Left lung (tissue), 10 donors: ENCODE data around the gene LTBP1. TPM values are rescaled to one million over a fixed set of nuclear protein-coding genes. Genes with fewer than 3 reads are reported as not detected.

Source experiments
- ATAC-seq: fragments of 200-7000 bp; cut with Tn5 transposase; one replicate; pipeline ENCODE4 v1.9.1; 2020; ENCODE audit warnings: moderate library complexity
- DNase-seq, 4 donors: peaks; one replicate each; pipeline ENCODE4 v3.0.0-alpha.2; 2013 to 2020
- H3K27ac ChIP-seq, 2 donors: fragments of 200-600 bp; sonication (generic) in 1 of 2; one replicate each; pipeline versions ENCODE4 v1.5.0 to v1.8.0; 2020 to 2021
- H3K27me3 ChIP-seq, 2 donors: fragments of 200-600 bp; sonication (generic) in 1 of 2; one replicate each; pipeline versions ENCODE4 v1.5.0 to v1.8.0; 2020 to 2021
- H3K36me3 ChIP-seq, 2 donors: fragments of 200-600 bp; sonication (generic) in 1 of 2; one replicate each; pipeline versions ENCODE4 v1.5.0 to v1.8.0; 2020 to 2021
- H3K4me1 ChIP-seq, 2 donors: fragments of 200-600 bp; one replicate each; pipeline ENCODE4 v1.8.0; 2021
- H3K4me3 ChIP-seq, 2 donors: fragments of 200-600 bp; sonication (generic) in 1 of 2; one replicate each; pipeline versions ENCODE4 v1.5.0 to v1.8.0; 2020 to 2021; ENCODE audit warnings: mild to moderate bottlenecking in 1 of 2
- H3K9me3 ChIP-seq, 2 donors: fragments of 200-600 bp; sonication (generic) in 1 of 2; one replicate each; pipeline versions ENCODE4 v1.5.0 to v1.8.0; 2020 to 2021
- intact Hi-C, 2 donors: fragments of 100-400 bp; cut with DNase I; formaldehyde crosslinking; loops; one replicate each; pipeline versions ENCODE4 v1.11.2 to v1.14.2; 2022
- polyA plus RNA-seq, 6 donors: library from polyadenylated mRNA; unstranded; fragments of 120-200 nt; gene quantifications; one replicate each; pipeline ENCODE4 v1.2.1, GENCODE V29; 2013; ENCODE audit not compliant: insufficient read length in 6 of 6
- total RNA-seq, 2 donors: library from RNA; stranded (reverse); fragmentation: NEBNext Ultra II Directional; extraction: Animal tissue kit (Norgen Biotek cat#: 25700); gene quantifications; one replicate each; pipeline ENCODE4 v1.2.1, GENCODE V29; 2021
- TF ChIP-seq, protein P1 (sequence below), 2 donors: fragments of 200-600 bp; sonication (generic) in 1 of 2; IDR thresholded peaks; one replicate each; pipeline versions ENCODE4 v1.5.0 to v1.8.0; 2021; ENCODE audit warnings: antibody characterized with exemption in 2 of 2
- donor health status: DM: no; HTN: yes; CAD: no.
- donor health status: DM: no; HTN: no; CAD: no.

Gene LTBP1
- total and polyA plus RNA-seq, 8 donors, result 35.4 to 81.2 (median 50.9) TPM

DNA sequence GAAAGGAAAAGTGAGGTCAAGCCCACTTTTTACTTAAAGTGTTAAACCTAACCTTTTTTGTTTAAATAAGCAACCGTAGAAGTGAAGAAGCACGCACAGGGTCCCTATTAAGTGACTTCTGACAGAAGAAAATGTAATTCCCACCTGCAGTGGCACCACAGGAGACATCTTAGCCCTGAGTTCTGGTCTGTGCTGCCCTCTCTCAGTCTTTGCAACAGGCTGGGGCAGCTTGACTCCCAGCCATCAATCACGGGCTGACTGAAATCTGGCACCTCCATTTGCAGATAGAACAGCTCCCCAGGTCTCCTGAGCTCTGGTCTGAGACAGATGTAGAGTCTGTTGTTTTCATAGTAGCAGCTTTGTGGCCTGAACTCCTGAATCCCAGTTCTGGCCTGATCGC lies 170.0 kb downstream of the LTBP1 start:
- no peak overlapping the region for H3K27ac ChIP-seq
- intact Hi-C loops, result no loop called here
- DNase-seq, result no peak

DNA sequence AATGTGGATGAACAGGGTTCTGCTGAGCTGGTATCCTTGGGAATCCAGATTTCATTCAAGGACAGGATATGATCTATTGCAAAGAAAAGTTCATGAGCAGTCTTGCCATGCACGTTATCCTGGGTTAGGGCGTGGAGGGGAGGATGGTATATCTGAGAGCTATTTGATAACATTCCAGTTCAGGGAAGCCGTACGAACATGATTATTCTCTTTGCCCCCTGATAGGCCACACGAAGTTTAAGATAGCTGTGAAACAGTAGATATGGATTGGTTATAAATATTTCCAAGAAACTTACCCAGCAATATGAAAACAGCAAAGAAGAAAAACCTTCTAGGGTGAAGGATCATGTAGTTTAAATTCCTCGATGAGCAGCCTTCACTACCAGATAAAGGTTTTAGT lies 171.9 kb downstream of the LTBP1 start:
- TF ChIP-seq, protein P1, sequence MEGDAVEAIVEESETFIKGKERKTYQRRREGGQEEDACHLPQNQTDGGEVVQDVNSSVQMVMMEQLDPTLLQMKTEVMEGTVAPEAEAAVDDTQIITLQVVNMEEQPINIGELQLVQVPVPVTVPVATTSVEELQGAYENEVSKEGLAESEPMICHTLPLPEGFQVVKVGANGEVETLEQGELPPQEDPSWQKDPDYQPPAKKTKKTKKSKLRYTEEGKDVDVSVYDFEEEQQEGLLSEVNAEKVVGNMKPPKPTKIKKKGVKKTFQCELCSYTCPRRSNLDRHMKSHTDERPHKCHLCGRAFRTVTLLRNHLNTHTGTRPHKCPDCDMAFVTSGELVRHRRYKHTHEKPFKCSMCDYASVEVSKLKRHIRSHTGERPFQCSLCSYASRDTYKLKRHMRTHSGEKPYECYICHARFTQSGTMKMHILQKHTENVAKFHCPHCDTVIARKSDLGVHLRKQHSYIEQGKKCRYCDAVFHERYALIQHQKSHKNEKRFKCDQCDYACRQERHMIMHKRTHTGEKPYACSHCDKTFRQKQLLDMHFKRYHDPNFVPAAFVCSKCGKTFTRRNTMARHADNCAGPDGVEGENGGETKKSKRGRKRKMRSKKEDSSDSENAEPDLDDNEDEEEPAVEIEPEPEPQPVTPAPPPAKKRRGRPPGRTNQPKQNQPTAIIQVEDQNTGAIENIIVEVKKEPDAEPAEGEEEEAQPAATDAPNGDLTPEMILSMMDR (IDR thresholded peaks at IDR 0.05), result no peak

More for the DNA sequence above, 170.0 kb downstream of the LTBP1 start:
- Histone ChIP-seq H3K4me3 (no peak overlapping the region), H3K36me3 (no peaks in the 10 kb centered on the region), H3K4me1 (no peaks in the 10 kb centered on the region), H3K27me3 (no peaks in the 10 kb centered on the region), H3K9me3 (no peaks in the 10 kb centered on the region)
- TF ChIP-seq, protein P1 (IDR thresholded peaks at IDR 0.05), result no peak
- ATAC-seq, result no peak

DNA sequence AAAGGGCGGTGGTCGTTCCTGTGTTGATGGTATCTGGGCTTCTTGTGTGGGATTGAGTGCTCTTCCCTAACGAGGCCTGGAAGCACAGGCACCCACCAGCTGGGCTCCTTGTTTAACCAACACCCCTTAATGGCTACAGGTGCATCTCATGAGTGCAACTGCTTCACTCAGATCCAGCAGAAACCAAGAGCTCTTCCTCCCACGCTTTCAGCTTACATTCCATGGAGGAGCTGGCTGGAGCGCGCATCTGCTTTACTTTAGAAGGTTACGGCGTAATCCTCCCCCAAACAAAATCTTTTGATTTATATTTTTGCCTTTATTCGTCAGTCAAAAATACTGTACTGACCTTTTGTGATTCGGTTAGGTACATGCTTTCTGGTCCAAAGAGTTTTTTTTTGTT lies 174.7 kb downstream of the LTBP1 start:
- no peak overlapping the region for H3K4me3 ChIP-seq
- DNase-seq, result no peak
- no peaks in the 10 kb centered on the region for H3K9me3 ChIP-seq
- no peaks in the 10 kb centered on the region for H3K27me3 ChIP-seq
- TF ChIP-seq, protein P1 (IDR thresholded peaks at IDR 0.05), result no peak
- no peak for ATAC-seq
- no peaks in the 10 kb centered on the region for H3K36me3 ChIP-seq
- H3K27ac ChIP-seq, result no peak overlapping the region
- H3K4me1 ChIP-seq, result no peaks in the 10 kb centered on the region
- intact Hi-C loops, result no loop called here

More for the DNA sequence above, 171.9 kb downstream of the LTBP1 start:
- Histone ChIP-seq H3K36me3 (no peaks in the 10 kb centered on the region), H3K27ac (no peak overlapping the region), H3K27me3 (no peaks in the 10 kb centered on the region), H3K4me1 (no peaks in the 10 kb centered on the region), H3K9me3 (no peaks in the 10 kb centered on the region), H3K4me3 (no peak overlapping the region)
- intact Hi-C loops, result no loop called here
- ATAC-seq (no peak), DNase-seq (no peak)

DNA sequence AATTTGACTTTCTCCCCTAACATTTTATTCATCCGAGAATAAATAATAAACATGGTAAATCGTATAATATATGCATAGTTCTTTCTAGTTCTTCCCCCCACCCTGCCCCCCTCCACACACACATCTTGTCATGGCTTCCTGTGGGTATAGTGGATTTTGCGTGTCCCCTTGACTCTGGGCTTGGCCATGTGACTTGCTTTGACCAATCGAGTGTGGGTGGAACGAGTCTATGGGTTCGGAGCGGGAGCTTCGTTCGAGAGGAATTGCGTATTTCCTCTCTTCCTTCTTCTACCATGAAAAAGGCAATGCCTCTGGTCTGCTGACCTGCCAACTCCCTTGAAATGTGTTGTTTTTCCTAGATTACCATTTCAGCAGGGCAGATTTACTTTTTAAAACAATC lies 175.2 kb downstream of the LTBP1 start:
- H3K9me3 ChIP-seq, result no peaks in the 10 kb centered on the region
- no peak for ATAC-seq
- no peaks in the 10 kb centered on the region for H3K4me1 ChIP-seq
- no peaks in the 10 kb centered on the region for H3K27me3 ChIP-seq
- intact Hi-C loops, result no loop called here
- no peak for DNase-seq
- TF ChIP-seq, protein P1 (IDR thresholded peaks at IDR 0.05), result no peak
- no peak overlapping the region for H3K4me3 ChIP-seq
- H3K36me3 ChIP-seq, result no peaks in the 10 kb centered on the region
- H3K27ac ChIP-seq, result no peak overlapping the region

DNA sequence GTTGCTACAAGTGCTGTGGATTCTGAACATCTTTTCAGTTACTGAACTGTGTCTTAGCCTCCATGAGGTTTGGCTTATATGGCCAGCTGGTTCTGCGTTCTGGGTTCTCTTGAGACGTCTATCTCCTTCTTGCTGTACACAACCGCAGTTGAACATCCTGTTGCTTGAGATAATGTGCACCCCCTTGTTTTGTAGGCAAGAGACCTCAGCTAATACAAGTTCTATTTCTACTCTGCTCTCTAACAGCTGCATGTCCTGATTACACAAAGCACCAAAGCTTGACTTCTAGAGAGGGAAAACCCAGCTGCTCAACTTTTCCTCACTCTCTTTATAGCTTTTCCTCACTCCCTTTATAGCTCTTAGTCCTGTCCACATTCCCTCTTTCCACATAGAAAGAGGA lies 176.0 kb downstream of the LTBP1 start:
- no peaks in the 10 kb centered on the region for H3K27me3 ChIP-seq
- ATAC-seq, result no peak
- no peaks in the 10 kb centered on the region for H3K9me3 ChIP-seq
- intact Hi-C loops, result no loop called here
- no peak for DNase-seq
- H3K27ac ChIP-seq, result no peak overlapping the region
- H3K36me3 ChIP-seq, result no peaks in the 10 kb centered on the region
- H3K4me3 ChIP-seq, result no peak overlapping the region
- H3K4me1 ChIP-seq, result no peaks in the 10 kb centered on the region
- TF ChIP-seq, protein P1 (IDR thresholded peaks at IDR 0.05), result no peak
